Psoas muscle (tissue), 8 donors: Measurements from ENCODE around the gene SORL1. TPM values are rescaled to one million over a fixed set of nuclear protein-coding genes. Genes with fewer than 3 reads are reported as not detected.

Experiments
- ATAC-seq, 4 donors: fragments of 200-7000 bp; cut with Tn5 transposase; one replicate each; pipeline ENCODE4 v1.9.1; 2020; ENCODE audit warnings: moderate library complexity in 3 of 4, mild to moderate bottlenecking in 2 of 4
- DNase-seq, 2 donors: peaks; one replicate each; pipeline ENCODE4 v3.0.0-alpha.2; 2020
- H3K27ac ChIP-seq: fragments of 200-600 bp; one replicate; pipeline ENCODE4 v1.8.0; 2022
- H3K27me3 ChIP-seq, 3 donors: fragments of 200-600 bp in 1 of 3; one replicate each; pipeline versions ENCODE4 v1.6.1 to v1.8.0; 2013 to 2022; ENCODE audit warnings: low read length in 2 of 3, mild to moderate bottlenecking in 2 of 3, moderate library complexity in 1 of 3; ENCODE audit not compliant: insufficient read depth in 3 of 3
- H3K36me3 ChIP-seq, 2 donors: fragments of 200-600 bp in 1 of 2; one replicate each; pipeline versions ENCODE4 v1.6.1 to v1.8.0; 2013 to 2022; ENCODE audit warnings: low read depth in 1 of 2, mild to moderate bottlenecking in 1 of 2, moderate library complexity in 1 of 2; ENCODE audit not compliant: insufficient read depth in 1 of 2
- H3K4me1 ChIP-seq: fragments of 200-600 bp; one replicate; pipeline ENCODE4 v1.8.0; 2022
- H3K4me3 ChIP-seq: fragments of 200-600 bp; one replicate; pipeline ENCODE4 v1.8.0; 2022; ENCODE audit warnings: mild to moderate bottlenecking
- H3K9me3 ChIP-seq: fragments of 200-600 bp; one replicate; pipeline ENCODE4 v1.8.0; 2022
- CTCF ChIP-seq: fragments of 200-600 bp; IDR thresholded peaks from one replicate; pipeline ENCODE4 v1.8.0; 2022; ENCODE audit warnings: antibody characterized with exemption
- WGBS, 3 donors: extraction: QIAGEN DNeasy Blood & Tissue Kit; methylation state at CpG; one replicate each; pipeline versions ENCODE4 v1.1.6 to v1.1.7; 2013; 5-methylcytosine and 5-hydroxymethylcytosine counted together
- intact Hi-C, 2 donors: fragments of 100-400 bp; cut with DNase I; formaldehyde crosslinking; loops; one replicate each; pipeline versions ENCODE4 v1.11.0 to v1.14.2; 2022
- polyA plus RNA-seq, 3 donors: library from polyadenylated mRNA; stranded (reverse); fragments of 200-250 nt; gene quantifications; one replicate each; pipeline ENCODE4 v1.2.3, GENCODE V29; 2013
- total RNA-seq, 4 donors: library from RNA; stranded (reverse); fragmentation: NEBNext Ultra II Directional in 2 of 4; extraction: Animal tissue kit (Norgen Biotek cat#: 25700) in 2 of 4; gene quantifications; one replicate each; pipeline versions ENCODE4 v1.2.1 to v1.2.4, GENCODE V29; 2021 to 2023
- donor health status: healthy with polysubstance abuse.
- donor health status: DM: no; HTN: no; CAD: no; lungs with moderate emphysema.
- donor health status: Bipolar disorder and iron deficiency.
- donor health status: healthy.
- donor health status: DM: yes; HTN: yes; CAD: no.
- donor health status: DM: no; HTN: no; CAD: no.
- donor health status: DM: no; HTN: no; CAD: no.
- donor health status: DM: yes; HTN: yes; CAD: no.

SORL1 gene
- total and polyA plus RNA-seq, 7 donors: 0.07 to 3.3 (median 1.5) TPM

GRCh38 chr11:121514432-121515334 lies 62.6 kb downstream of the SORL1 start:
- Histone ChIP-seq H3K4me3 (no peak overlapping the region), H3K27me3 (no peaks in the 10 kb centered on the region), H3K36me3 (no peaks in the 10 kb centered on the region), H3K4me1 (no peaks in the 10 kb centered on the region), H3K27ac (no peak overlapping the region), H3K9me3 (no peaks in the 10 kb centered on the region)
- no peak for TF ChIP-seq CTCF
- no peak for ATAC-seq
- intact Hi-C loops: no loop called here
- no peak for DNase-seq
- 86 to 90% (median 87%) methylated on average over 17 of the region's 17 CpGs for WGBS, 3 donors

- no peak for TF ChIP-seq CTCF
- Histone ChIP-seq H3K27me3 (no peaks in the 10 kb centered on the region), H3K4me1 (no peaks in the 10 kb centered on the region), H3K4me3 (no peak overlapping the region), H3K9me3 (no peaks in the 10 kb centered on the region), H3K36me3 (no peaks in the 10 kb centered on the region), H3K27ac (no peak overlapping the region)
- DNase-seq: no peak
- ATAC-seq: no peak
- 77 to 84% (median 79%) methylated on average over 2 of the region's 2 CpGs for WGBS, 3 donors
- intact Hi-C loops: no loop called here
Measured at GRCh38 chr11:121515335-121515671, 63.2 kb downstream of the SORL1 start.

GRCh38 chr11:121517996-121518395 lies 65.9 kb downstream of the SORL1 start:
- 67 to 83% (median 67%) methylated on average over 1 of the region's 1 CpG for WGBS, 3 donors
- H3K4me3 ChIP-seq: no peak overlapping the region
- intact Hi-C loops: no loop called here
- TF ChIP-seq CTCF: no peak
- ATAC-seq (no peak), DNase-seq (no peak)
- no peak overlapping the region for H3K27ac ChIP-seq
- no peaks in the 10 kb centered on the region for H3K9me3 ChIP-seq
- H3K27me3 ChIP-seq: no peaks in the 10 kb centered on the region
- H3K4me1 ChIP-seq: no peaks in the 10 kb centered on the region
- no peaks in the 10 kb centered on the region for H3K36me3 ChIP-seq

GRCh38 chr11:121520243-121521144 lies 68.4 kb downstream of the SORL1 start:
- H3K4me3 ChIP-seq: no peak overlapping the region
- no peaks in the 10 kb centered on the region for H3K4me1 ChIP-seq
- no peaks in the 10 kb centered on the region for H3K36me3 ChIP-seq
- ATAC-seq (peak in 3 of 4 donors; percentile 37 to 78 (median 40)), DNase-seq (no peak)
- H3K27me3 ChIP-seq: no peaks in the 10 kb centered on the region
- TF ChIP-seq CTCF: no peak
- intact Hi-C loops: no loop called here
- H3K9me3 ChIP-seq: no peaks in the 10 kb centered on the region
- 52 to 69% (median 56%) methylated on average over 4 of the region's 4 CpGs for WGBS, 3 donors
- no peak overlapping the region for H3K27ac ChIP-seq
